RWPE1 (cell line): ENCODE measurements around the gene FOXA1.

Experiments
- CTCF ChIA-PET: fragments of 350-600 bp; sonication (Branson Sonifier 250); formaldehyde crosslinking; extraction: SDS; loops from one replicate; lab custom pipeline; 2021; lab: Yijun Ruan, JAX
- POLR2A ChIA-PET: fragments of 400-600 bp; formaldehyde crosslinking; extraction: SDS; loops from one replicate; lab custom pipeline; 2020; ENCODE audit warnings: antibody characterized with exemption; ENCODE audit not compliant: low non-redundant PET; lab: Yijun Ruan, JAX
- DNase-seq: peaks from one replicate; pipeline ENCODE4 v3.0.0; 2012; ENCODE audit warnings: low spot score
- H3K27ac ChIP-seq: fragments of 450-650 bp; 2 replicates; pipeline ENCODE4 v1.5.1; 2017
- CTCF ChIP-seq: fragments of 450-650 bp; conservative IDR thresholded peaks from 2 replicates; pipeline ENCODE4 v1.5.1; 2017; ENCODE audit warnings: low read depth, mild to moderate bottlenecking

Gene FOXA1

DNA sequence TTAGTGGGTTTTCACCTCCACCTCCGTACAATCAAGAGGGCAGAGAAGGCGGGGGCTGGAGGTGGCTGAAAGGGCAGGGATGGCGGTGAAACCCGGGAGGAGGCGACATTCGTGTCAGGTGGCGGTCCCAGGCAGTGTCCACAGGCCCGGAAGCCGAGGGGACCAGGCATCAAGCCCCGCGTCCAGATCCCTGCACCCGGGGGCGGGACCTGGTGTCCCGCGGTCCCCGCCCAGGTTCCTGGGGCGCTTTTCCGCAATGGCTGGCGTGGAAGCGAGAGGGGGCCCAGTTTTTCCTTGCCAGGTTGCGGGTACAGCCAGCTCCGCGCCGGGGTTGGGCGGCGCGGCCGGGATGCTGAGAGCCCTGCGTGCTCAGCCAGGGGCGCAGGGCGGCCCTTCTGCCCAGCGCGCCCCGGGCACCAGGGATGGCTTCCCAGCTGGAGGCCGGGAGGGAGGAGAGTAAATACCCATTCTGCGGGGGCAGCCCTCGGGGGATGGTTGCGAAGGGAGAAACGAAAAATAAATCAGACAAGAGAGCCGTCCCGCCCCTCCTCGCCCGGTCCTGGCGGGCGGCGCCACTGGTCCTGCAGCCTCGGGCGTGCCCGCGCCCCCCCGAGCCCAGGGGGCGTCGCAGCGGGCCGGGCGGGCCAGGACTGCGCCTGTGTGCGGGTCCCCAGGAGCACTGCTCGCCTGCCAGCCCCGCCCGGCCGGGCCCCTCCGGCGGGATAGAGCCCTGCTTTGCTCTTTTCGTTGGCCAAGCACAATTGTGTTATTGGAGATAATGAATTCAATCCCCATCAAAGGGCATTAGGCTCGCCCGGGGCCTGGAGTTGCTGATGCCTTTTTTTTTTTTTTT, 11.5 kb downstream of the FOXA1 start:
- ChIA-PET POLR2A (no interaction called here), CTCF (no interaction called here)
- TF ChIP-seq CTCF, result no peak
- DNase-seq, result no peak
- no peak overlapping the region for H3K27ac ChIP-seq

DNA sequence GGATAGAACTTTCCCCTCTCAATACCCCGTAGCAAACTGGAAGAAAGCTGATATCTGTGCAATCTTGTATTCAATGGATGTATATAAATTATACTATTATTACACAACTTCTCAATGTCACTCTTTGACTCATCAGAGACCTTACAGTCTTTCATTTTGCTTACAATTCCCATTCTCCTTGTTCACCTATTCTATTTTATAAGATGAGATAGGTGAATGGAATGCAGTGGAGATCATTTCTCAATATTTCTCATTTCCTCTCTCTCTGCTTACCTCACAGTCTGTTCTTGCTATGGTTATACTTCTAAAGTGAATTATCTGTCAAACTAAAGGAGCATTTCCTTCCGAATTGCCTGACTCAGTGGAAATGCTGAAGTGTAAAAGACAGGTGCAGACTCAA, 14.9 kb downstream of the FOXA1 start:
- ChIA-PET CTCF (no interaction called here), POLR2A (no interaction called here)
- TF ChIP-seq CTCF, result no peak
- H3K27ac ChIP-seq, result no peak overlapping the region
- DNase-seq, result peak; percentile 62

DNA sequence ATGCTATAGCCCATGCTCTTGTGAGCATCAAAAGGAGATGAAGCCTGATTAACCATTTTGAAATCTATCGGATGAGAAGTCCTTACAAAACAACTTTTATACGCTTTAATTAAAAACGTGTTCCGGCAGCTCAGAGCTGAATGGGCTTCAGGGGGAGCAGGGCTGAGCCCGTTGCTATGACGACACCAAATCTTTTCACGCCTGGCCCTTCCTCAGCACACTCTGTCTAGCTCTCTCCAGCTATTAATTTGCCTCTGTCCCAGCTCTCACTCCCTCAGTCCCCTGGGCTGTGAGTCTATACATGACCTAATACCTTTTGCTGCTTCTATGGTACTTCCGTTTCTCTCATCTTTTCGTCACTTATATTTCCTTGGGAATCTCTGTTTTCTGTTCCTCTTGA, 15.8 kb downstream of the FOXA1 start:
- no peak for TF ChIP-seq CTCF
- POLR2A ChIA-PET, result no interaction called here
- DNase-seq, result no peak
- CTCF ChIA-PET, result no interaction called here
- no peak overlapping the region for H3K27ac ChIP-seq

GRCh38 chr14:37573356-37573755, 21.7 kb downstream of the FOXA1 start:
- no peak for TF ChIP-seq CTCF
- H3K27ac ChIP-seq, result no peak overlapping the region
- CTCF ChIA-PET, result no interaction called here
- POLR2A ChIA-PET, result no interaction called here
- no peak for DNase-seq

- POLR2A ChIA-PET, result no interaction called here
- no peak overlapping the region for H3K27ac ChIP-seq
- TF ChIP-seq CTCF, result no peak
- no peak for DNase-seq
- CTCF ChIA-PET, result interaction anchor here (0.6 kb wide), 1 partner anchor 22 kb away, joined by 3 read pairs; no protein-coding TSS in a partner anchor
These were observed 23.7 kb downstream of the FOXA1 start for GRCh38 chr14:37571391-37571790.

DNA sequence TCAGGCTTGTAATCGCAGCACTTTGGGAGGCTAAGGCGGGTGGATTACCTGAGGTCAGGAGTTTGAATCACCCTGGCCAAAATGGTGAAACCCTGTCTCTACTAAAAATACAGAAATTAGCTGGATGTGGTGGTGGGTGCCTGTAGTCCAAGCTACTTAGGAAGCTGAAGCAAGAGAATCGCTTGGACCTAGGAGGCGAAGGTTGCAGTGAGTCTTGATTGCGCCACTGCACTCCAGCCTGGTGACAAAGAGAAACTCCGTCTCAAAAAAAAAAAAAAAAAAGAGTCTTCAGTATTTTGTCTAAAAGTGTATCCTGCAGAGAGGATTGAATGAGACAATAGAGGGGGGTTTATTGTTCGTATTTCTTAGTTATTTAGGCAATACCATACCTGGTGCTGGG, 25.3 kb downstream of the FOXA1 start:
- no peak overlapping the region for H3K27ac ChIP-seq
- TF ChIP-seq CTCF, result no peak
- ChIA-PET CTCF (interaction anchor here (0.7 kb wide), 1 partner anchor 599 kb away, joined by 3 read pairs; no protein-coding TSS in a partner anchor), POLR2A (no interaction called here)
- no peak for DNase-seq
